ENCODE measurements around the gene SDHAF2. TPM values are rescaled to one million over a fixed set of nuclear protein-coding genes. Genes with fewer than 3 reads are reported as not detected.

The SDHAF2 gene
- total and polyA plus RNA-seq, 2 of the 4 experiments (the other 2 are of a cell fraction): 50.4 to 91.1 TPM

GRCh38 chr11:61460474-61460881 is 30.6 kb downstream of the SDHAF2 start:
- WGBS, 2 experiments (ENCODE audit: extremely low coverage in 2 of 2, insufficient read length in 1 of 2): no CpG with 5 or more reads among the region's 3 CpGs
- CTCF ChIA-PET: no interaction called here
- ATAC-seq (ENCODE audit: low read depth): peak; percentile 35

More at GRCh38 chr11:61460474-61460881, 30.6 kb downstream of the SDHAF2 start:
- POLR2A ChIA-PET (ENCODE audit: unreplicated experiment): no interaction called here
- no peak overlapping the region for H3K56ac ChIP-seq (ENCODE audit: extremely low read depth, insufficient read depth, low read length)
- no peak overlapping the region for H3K18ac ChIP-seq (ENCODE audit: low read depth, low read length)
- peaks cover 9% of the 10 kb centered on the region; the same call in 1 of the 2 replicates for H4K20me1 ChIP-seq (ENCODE audit: insufficient read depth, low read length)
- intact Hi-C loops (cut with micrococcal nuclease): no loop called here
- peak overlapping the region; percentile 21 for H2AFZ ChIP-seq (replicated peaks; ENCODE audit: low read length, poor library complexity)
- no peak overlapping the region for H3K14ac ChIP-seq (replicated peaks; ENCODE audit: low read depth, low read length)
- no peak overlapping the region for H3K23ac ChIP-seq (ENCODE audit: low read depth, low read length)
- in situ Hi-C loops (cut with MboI; ENCODE audit: low sequenced_read_pairs): no loop called here
- H2BK15ac ChIP-seq (ENCODE audit: low read depth, low read length): no peak overlapping the region
- no peak overlapping the region for H2BK5ac ChIP-seq (ENCODE audit: low read depth, low read length, poor library complexity, severe bottlenecking)
- no peak overlapping the region for H3K4me2 ChIP-seq (ENCODE audit: low read depth, low read length)
- H3K4ac ChIP-seq (ENCODE audit: low read depth, low read length): no peak overlapping the region
- no peak overlapping the region for H3K9ac ChIP-seq (ENCODE audit: low read depth, low read length)
- DNase-seq: no peak
- peaks cover 9 to 11% of the 10 kb centered on the region in 2 experiments for H3K79me1 ChIP-seq (ENCODE audit: low read depth in 1 of 2, low read length in 2 of 2)
- TF ChIP-seq RCOR1 (IDR thresholded peaks at IDR 0.05; ENCODE audit: insufficient replicate concordance, low read length) (no peak), ELK1 (IDR thresholded peaks at IDR 0.05; ENCODE audit: borderline replicate concordance, low read depth, low read length) (no peak), FOS (IDR thresholded peaks at IDR 0.05; ENCODE audit: low read depth, low read length) (no peak)
- H2BK20ac ChIP-seq (ENCODE audit: low read depth, low read length): no peak overlapping the region
- no peak overlapping the region for H4K8ac ChIP-seq (ENCODE audit: low read depth in 2 of 2, low read length in 2 of 2)
- no peak overlapping the region for H4K5ac ChIP-seq (ENCODE audit: low read depth, low read length)
- peaks cover 3% of the 10 kb centered on the region; the same call in 1 of the 2 replicates for H3K36me3 ChIP-seq (ENCODE audit: control insufficient read depth, insufficient read depth, low read length)
- no peaks in the 10 kb centered on the region for H3K9me3 ChIP-seq (ENCODE audit: control insufficient read depth, insufficient read depth, low read length)
- H3K9me1 ChIP-seq (ENCODE audit: insufficient read depth, low read length): peaks cover 11% of the 10 kb centered on the region; the same call in 1 of the 2 replicates
- H4K91ac ChIP-seq (ENCODE audit: insufficient read depth, low read depth, low read length): no peak overlapping the region
- H2AK9ac ChIP-seq (replicated peaks; ENCODE audit: low read depth, low read length, poor library complexity): peak overlapping the region; percentile 16
- no peak overlapping the region for H2BK120ac ChIP-seq (ENCODE audit: low read depth, low read length)
- H3K4me3 ChIP-seq (ENCODE audit: insufficient read depth, low read depth, low read length): no peak overlapping the region
- dilution Hi-C loops (cut with HindIII; ENCODE audit: low sequenced_read_pairs, unreplicated experiment): no loop called here
- no peak overlapping the region for H2AK5ac ChIP-seq (ENCODE audit: low read depth, low read length)
- H3K4me1 ChIP-seq (ENCODE audit: control insufficient read depth, insufficient read depth, low read length): no peaks in the 10 kb centered on the region
- no TSS peak for BruUV-seq (replicated peaks)
- H3K27me3 ChIP-seq (ENCODE audit: control insufficient read depth, insufficient read depth, low read length): no peaks in the 10 kb centered on the region
- no peak overlapping the region for H3K27ac ChIP-seq (ENCODE audit: insufficient read depth, low read length)
